Raji (cell line): ENCODE measurements around the gene FKTN.

ENCODE experiments used
- POLR2A ChIP-seq: IDR thresholded peaks from 2 replicates; pipeline ENCODE4 v1.6.1; 2011; ENCODE audit warnings: low read depth, low read length, control low read depth; ENCODE audit not compliant: insufficient read depth

The FKTN gene

DNA sequence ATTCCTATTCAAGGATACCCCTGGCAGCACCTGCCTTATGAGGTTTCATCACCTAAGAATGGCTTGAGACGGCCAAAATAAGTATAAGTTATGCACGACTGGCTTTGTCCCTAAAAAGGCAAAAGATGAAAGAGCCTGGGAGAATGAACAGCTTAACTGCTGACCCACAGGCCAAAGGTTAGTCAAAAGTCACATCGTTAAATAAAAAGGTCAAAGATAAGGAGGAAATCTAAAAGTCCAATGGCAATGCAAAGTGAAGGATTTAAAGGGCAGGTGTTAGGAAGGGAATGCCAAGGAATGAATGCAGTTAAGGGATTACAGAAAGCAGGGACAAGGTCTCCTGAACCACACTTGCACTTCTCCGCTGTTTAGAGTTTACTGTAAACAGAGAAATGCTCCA is 109.9 kb downstream of the FKTN start:
- TF ChIP-seq POLR2A, result no peak

DNA sequence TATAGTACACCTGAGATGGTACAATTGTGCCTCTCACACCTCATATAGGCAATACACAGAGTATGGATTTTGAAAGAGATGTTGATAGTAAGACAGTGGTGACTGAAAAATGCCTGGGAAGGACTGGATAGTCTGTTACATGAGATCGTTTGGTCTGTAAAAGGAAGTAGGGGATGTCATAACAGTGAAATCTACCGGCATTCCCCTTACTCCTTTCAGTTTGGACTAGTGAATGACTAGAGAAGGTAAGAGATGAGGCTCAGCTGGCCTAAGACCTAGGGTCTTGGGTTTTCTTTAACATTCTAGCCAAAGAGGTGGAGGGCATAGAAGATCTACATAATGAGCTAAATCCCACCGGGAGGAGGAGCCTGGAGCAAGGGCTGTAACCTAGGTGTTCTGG is 112.4 kb downstream of the FKTN start:
- no peak for TF ChIP-seq POLR2A

GRCh38 chr9:105670775-105671174 is 112.8 kb downstream of the FKTN start:
- no peak for TF ChIP-seq POLR2A

DNA sequence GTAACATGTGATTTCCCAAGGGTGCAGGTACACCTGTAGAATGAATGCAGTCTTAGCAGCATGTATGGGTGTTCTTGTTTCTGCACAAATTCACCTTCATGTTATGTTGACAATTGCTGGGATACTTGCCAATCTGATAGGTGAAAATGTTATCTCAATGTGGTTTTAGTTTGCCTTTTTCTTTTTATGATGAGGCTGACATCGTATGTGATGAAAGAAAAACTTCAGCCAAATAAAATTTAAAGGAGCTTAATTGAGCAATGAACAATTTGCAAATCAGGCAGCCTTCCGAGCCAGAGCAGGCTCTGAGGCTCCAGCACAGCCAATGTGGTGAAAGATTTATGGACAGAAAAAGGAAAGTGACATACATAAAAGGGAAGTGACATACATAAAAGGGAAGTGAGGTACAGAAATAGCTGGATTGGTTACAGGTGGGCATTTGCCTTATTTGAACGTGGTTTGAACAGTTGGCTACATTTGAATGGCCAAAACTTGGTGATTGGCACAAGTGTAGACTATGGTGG is 114.8 kb downstream of the FKTN start:
- TF ChIP-seq POLR2A, result no peak

DNA sequence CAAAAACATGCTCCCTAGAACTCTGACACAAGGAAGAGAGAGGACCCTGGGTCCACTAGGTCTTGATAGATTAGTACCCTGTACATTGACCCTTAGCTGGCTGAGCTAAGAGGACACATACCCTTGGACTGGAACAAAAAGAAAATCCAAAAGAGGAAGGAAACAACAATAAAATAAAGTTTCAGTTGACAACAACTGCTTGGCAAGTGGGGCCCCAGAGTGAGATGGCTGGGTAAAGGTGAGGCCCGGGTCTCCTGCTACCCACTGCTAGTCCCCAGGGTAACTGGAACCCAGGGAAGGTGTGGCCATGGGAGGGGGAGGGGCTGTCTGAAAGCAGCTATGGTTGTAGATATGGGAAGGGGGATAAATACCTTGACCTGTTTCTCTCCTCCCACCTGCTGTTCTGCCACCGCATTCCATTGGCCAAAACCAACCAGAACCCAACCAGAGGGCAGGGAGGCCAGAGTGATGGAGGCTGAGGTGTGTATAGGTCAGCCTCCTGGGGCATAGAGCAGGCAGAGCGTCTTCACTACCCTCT is 116.0 kb downstream of the FKTN start:
- TF ChIP-seq POLR2A, result no peak

GRCh38 chr9:105676351-105676923 is 118.5 kb downstream of the FKTN start:
- TF ChIP-seq POLR2A, result no peak

DNA sequence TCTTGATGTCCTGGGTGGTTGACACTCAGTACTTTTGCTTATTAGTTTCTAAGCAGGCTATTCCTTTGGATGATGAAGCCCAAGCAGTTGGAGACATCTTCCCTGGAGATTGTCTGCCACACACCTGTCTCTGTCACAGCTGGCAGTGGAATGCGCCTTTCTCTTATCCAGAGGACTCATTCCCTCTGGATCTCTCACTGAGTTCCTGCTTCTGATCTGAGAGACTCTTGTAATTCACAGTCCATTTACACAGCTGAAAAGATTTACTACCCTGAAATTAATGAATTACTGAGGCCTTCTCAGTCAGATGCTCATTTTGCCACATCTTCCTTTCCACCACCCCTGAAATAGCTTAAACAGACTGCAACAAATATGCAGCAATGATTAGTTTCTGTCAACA is 120.2 kb downstream of the FKTN start:
- TF ChIP-seq POLR2A, result no peak

GRCh38 chr9:105678781-105679180 is 120.8 kb downstream of the FKTN start:
- TF ChIP-seq POLR2A, result no peak

GRCh38 chr9:105679257-105680022 is 121.5 kb downstream of the FKTN start:
- TF ChIP-seq POLR2A, result no peak

- TF ChIP-seq POLR2A, result no peak
These were observed 123.4 kb downstream of the FKTN start for GRCh38 chr9:105681313-105681712.

GRCh38 chr9:105681724-105682123 is 123.8 kb downstream of the FKTN start:
- TF ChIP-seq POLR2A, result no peak

- no peak for TF ChIP-seq POLR2A
These were observed 125.9 kb downstream of the FKTN start for GRCh38 chr9:105683688-105684275.

DNA sequence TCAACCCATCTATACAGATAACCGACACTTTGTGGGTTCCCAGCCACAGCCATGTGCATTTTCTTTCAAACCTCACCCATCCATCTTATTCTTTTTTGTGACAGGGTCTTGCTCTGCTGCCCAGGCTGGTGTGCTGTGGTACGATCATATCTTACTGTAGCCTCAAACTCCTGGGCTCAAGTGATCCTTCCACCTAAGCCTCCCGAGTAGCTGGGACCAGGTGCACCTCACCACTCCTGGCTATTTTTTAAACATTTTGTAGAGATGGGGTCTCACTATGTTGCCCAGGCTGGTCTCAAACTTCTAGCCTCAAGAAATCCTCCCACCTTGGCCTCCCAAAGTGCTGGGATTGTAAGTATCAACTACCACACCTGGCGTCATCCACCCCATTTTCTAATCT is 129.0 kb downstream of the FKTN start:
- no peak for TF ChIP-seq POLR2A
